Urinary bladder (tissue), 4 donors: ENCODE results near the gene DYNLRB2. TPM values are rescaled to one million over a fixed set of nuclear protein-coding genes. Genes with fewer than 3 reads are reported as not detected.

ENCODE experiments used
- DNase-seq: peaks from one replicate; pipeline ENCODE4 v3.0.0-alpha.2; 2015; ENCODE audit errors: extremely low spot score
- H3K27ac ChIP-seq: one replicate; pipeline ENCODE4 v1.5.1; 2013; ENCODE audit warnings: low read depth, mild to moderate bottlenecking, moderate library complexity
- H3K36me3 ChIP-seq: one replicate; pipeline ENCODE4 v1.6.1; 2013; ENCODE audit warnings: mild to moderate bottlenecking, moderate library complexity; ENCODE audit not compliant: insufficient read depth
- H3K4me1 ChIP-seq: one replicate; pipeline ENCODE4 v1.6.1; 2013; ENCODE audit warnings: mild to moderate bottlenecking, moderate library complexity; ENCODE audit not compliant: insufficient read depth
- H3K4me3 ChIP-seq: one replicate; pipeline ENCODE4 v1.5.1; 2013; ENCODE audit warnings: low read depth, low read length
- WGBS: extraction: QIAGEN DNeasy Blood & Tissue Kit; methylation state at CpG from one replicate; pipeline ENCODE4 v1.1.7; 2013; 5-methylcytosine and 5-hydroxymethylcytosine counted together
- polyA plus RNA-seq: library from polyadenylated mRNA; stranded (reverse); fragments of 200-250 nt; gene quantifications from one replicate; pipeline ENCODE4 v1.2.3, GENCODE V29; 2013
- total RNA-seq: library from RNA; depleted of rRNA; stranded (reverse); fragments of >200 nt; gene quantifications from one replicate; pipeline ENCODE4 v1.2.3, GENCODE V29; 2014
- donor health status: healthy with polysubstance abuse.
- donor health status: healthy.

DYNLRB2 gene
- total RNA-seq (1.9 TPM), polyA plus RNA-seq (0.77 TPM)

- WGBS = 2% methylated on average over 55 of the region's 55 CpGs
- peak; percentile 82 for DNase-seq
- H3K4me3 ChIP-seq = peak within 1 kb of the TSS; percentile 45
- no peaks in the 10 kb centered on the region for H3K36me3 ChIP-seq
- H3K4me1 ChIP-seq = no peaks in the 10 kb centered on the region
- H3K27ac ChIP-seq = no peak within 1 kb of the TSS
Observed at GRCh38 chr16:80540516-80541305, at the start of gene DYNLRB2. TSS of gene DYNLRB2 (plus strand) at chr16:80540993. CDS start at chr16:80541077, 84 bp downstream.

DNA sequence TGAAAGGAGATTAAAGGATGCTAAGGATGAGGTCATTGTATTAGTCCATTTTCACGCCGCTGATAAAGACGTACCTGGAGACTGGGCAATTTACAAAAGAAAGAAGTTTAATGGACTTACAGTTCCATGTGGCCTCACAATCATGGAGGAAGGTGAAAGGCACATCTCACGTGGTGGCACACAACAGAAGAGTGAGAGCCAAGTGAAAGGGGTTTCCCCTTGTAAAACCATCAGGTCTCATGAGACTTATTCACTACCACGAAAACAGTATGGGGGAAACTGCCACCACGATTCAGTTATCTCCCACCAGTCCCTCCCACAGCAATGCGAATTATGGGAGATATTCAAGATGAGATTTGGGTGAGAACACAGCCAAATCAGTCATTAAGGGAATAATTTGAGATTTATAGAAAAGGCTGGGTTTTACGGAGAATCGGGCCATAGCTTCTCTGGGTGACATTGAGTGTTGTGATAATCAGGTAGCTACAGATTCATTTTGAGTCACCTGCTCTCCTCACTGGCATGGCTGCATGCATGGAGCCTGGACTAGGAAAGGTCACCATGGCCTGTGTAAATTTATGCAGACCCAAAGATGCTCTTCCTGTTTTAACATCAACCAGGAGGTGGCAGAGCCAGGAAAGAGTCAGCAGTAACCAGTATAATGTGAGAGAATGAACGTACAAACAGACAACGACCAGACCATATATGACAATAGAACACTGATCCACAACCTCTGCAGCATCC lies 40.5 kb upstream of the DYNLRB2 start:
- H3K4me3 ChIP-seq = no peak overlapping the region
- no peaks in the 10 kb centered on the region for H3K36me3 ChIP-seq
- no peak for DNase-seq
- WGBS = 79% methylated on average over 11 of the region's 11 CpGs
- no peaks in the 10 kb centered on the region for H3K4me1 ChIP-seq
- no peak overlapping the region for H3K27ac ChIP-seq

- H3K27ac ChIP-seq = no peak overlapping the region
- H3K36me3 ChIP-seq = no peaks in the 10 kb centered on the region
- 69% methylated on average over 3 of the region's 3 CpGs for WGBS
- H3K4me1 ChIP-seq = no peaks in the 10 kb centered on the region
- no peak overlapping the region for H3K4me3 ChIP-seq
- no peak for DNase-seq
Observed at GRCh38 chr16:80500961-80501525, 39.8 kb upstream of the DYNLRB2 start.

DNA sequence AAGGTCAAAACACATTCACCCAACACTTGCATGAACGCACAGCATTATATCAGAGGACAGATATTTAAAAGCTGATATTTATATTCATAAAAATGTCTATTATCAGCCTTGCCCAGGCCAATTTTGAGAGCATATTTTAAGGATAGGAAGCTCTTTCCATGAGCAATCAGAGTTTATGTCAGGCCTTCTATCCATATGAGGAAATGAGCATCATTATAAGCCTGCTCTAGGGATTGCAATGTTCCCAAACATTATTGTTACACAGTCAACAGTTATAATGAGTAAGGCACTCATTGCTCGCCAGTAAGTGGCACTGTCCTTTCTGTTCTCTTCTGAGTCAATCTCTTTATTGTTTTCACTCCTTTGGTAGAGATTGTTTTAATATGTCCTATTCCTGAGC lies 37.7 kb upstream of the DYNLRB2 start:
- Histone ChIP-seq H3K27ac (no peak overlapping the region), H3K4me3 (no peak overlapping the region), H3K36me3 (no peaks in the 10 kb centered on the region), H3K4me1 (no peaks in the 10 kb centered on the region)
- WGBS = 53% methylated on average over 2 of the region's 2 CpGs
- no peak for DNase-seq

GRCh38 chr16:80507538-80507937 lies 33.3 kb upstream of the DYNLRB2 start:
- no peaks in the 10 kb centered on the region for H3K4me1 ChIP-seq
- WGBS = 41% methylated on average over 4 of the region's 4 CpGs
- H3K4me3 ChIP-seq = no peak overlapping the region
- no peak for DNase-seq
- no peak overlapping the region for H3K27ac ChIP-seq
- no peaks in the 10 kb centered on the region for H3K36me3 ChIP-seq

DNA sequence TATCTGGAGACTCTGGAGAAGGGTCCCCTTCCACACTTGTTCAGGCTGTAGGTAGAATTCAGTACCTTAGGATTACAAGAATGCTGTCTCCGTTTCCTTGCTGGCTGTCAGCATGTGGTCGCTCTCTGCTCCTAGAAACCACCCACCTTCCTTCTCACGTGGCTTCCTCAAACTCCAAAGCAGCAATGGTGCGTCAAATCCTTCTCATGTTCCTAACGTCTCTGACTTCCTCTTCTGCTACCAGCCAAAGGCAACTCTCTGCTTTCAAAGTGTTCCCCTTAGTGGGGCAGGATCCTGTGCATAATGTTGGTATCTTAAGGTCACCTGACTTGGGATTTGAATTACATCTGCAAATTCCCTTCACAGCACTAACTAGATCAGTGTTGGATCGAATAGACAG lies 30.9 kb upstream of the DYNLRB2 start:
- no peak overlapping the region for H3K4me3 ChIP-seq
- no peaks in the 10 kb centered on the region for H3K36me3 ChIP-seq
- DNase-seq = no peak
- no peak overlapping the region for H3K27ac ChIP-seq
- WGBS = 59% methylated on average over 6 of the region's 6 CpGs
- H3K4me1 ChIP-seq = no peaks in the 10 kb centered on the region

- H3K36me3 ChIP-seq = no peaks in the 10 kb centered on the region
- no peak overlapping the region for H3K27ac ChIP-seq
- WGBS = 86% methylated on average over 9 of the region's 9 CpGs
- no peaks in the 10 kb centered on the region for H3K4me1 ChIP-seq
- H3K4me3 ChIP-seq = no peak overlapping the region
- DNase-seq = no peak
Observed at GRCh38 chr16:80511824-80512592, 28.8 kb upstream of the DYNLRB2 start.

DNA sequence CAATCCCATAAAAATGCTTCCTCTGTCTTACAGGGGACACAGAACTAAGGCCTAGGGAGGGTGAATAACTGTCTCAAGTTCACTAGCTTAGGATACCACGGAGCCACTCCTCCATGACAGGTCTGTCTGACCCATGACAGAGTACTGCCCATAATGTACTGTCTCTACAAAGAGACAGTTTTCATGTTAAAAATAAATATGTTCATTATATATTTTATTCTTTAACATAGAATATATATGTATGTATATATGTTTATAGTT lies 28.3 kb upstream of the DYNLRB2 start:
- DNase-seq = no peak
- H3K36me3 ChIP-seq = no peaks in the 10 kb centered on the region

GRCh38 chr16:80515374-80515773 lies 25.4 kb upstream of the DYNLRB2 start:
- no peak for DNase-seq
- Histone ChIP-seq H3K36me3 (no peaks in the 10 kb centered on the region), H3K4me3 (no peak overlapping the region), H3K27ac (no peak overlapping the region), H3K4me1 (no peaks in the 10 kb centered on the region)
- WGBS = 97% methylated on average over 5 of the region's 5 CpGs

More for the DNA sequence above, 28.3 kb upstream of the DYNLRB2 start:
- no peak overlapping the region for H3K27ac ChIP-seq
- H3K4me3 ChIP-seq = no peak overlapping the region
- no peaks in the 10 kb centered on the region for H3K4me1 ChIP-seq
- WGBS = 71% methylated on average over 1 of the region's 1 CpG

DNA sequence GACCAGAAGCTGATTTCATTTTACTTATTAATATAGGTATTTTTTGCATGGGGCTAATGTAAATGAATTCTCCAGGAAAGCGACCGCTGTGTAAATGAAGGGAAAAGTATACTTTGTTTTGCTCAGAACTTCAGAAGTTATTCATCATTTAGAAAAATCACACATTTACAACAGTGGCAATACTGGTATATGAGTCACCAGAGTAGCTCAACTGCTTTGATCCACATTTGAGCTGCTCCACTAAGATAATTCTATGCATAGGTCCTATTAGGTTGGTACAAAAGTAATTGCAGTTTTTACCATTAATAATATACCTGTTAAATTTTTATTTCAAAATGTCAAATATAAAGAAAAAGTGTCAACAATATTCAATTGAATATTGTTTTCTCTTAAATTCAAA lies 22.9 kb upstream of the DYNLRB2 start:
- no peaks in the 10 kb centered on the region for H3K4me1 ChIP-seq
- no peaks in the 10 kb centered on the region for H3K36me3 ChIP-seq
- H3K27ac ChIP-seq = no peak overlapping the region
- H3K4me3 ChIP-seq = no peak overlapping the region
- 91% methylated on average over 2 of the region's 2 CpGs for WGBS
- no peak for DNase-seq

- 44% methylated on average over 7 of the region's 7 CpGs for WGBS
Observed at GRCh38 chr16:80518436-80518835, 22.4 kb upstream of the DYNLRB2 start.

DNA sequence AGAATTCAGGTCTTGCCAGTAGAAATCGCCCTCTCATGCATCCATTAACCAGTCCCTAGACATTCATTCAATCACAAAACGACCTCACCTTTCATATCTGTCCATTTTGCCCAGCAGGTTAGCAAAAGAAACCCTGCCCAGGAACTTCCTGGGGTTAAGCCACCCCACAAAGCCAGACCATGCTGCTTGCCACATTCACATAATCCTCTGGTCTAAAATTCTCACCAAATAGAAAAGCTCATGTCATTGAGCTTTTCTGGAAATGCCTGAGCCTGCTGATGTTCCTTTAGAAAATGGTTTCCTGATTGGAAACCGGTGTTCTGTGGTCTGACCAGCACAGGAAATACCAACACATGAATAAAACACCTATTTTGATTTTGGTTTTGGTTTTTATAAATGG lies 21.6 kb upstream of the DYNLRB2 start:
- Histone ChIP-seq H3K4me1 (no peaks in the 10 kb centered on the region), H3K27ac (no peak overlapping the region), H3K36me3 (no peaks in the 10 kb centered on the region), H3K4me3 (no peak overlapping the region)
- 60% methylated on average over 3 of the region's 3 CpGs for WGBS
- DNase-seq = no peak

More at GRCh38 chr16:80518436-80518835, 22.4 kb upstream of the DYNLRB2 start:
- DNase-seq = no peak
- Histone ChIP-seq H3K36me3 (no peaks in the 10 kb centered on the region), H3K27ac (no peak overlapping the region), H3K4me3 (no peak overlapping the region), H3K4me1 (no peaks in the 10 kb centered on the region)

DNA sequence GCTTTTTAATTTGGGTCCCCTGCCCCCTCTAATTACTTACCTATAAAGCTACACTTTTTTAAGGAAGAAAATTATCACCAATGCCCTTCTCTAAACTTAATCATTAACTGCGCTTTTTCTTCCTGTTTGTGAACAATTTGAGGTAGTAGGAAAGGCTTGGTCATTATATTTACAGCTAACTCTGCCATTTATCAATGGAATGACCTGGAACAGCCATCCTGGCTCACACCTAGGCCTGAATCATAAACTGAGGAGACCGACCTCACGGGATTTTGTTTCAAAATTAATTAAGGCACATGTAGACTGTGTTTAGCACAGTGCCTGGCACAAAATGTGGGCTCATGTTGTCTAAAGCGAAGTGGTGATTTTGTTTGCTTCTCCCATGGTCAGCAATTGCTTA lies 15.4 kb upstream of the DYNLRB2 start:
- no peak overlapping the region for H3K4me3 ChIP-seq
- no peaks in the 10 kb centered on the region for H3K4me1 ChIP-seq
- H3K36me3 ChIP-seq = no peaks in the 10 kb centered on the region
- H3K27ac ChIP-seq = no peak overlapping the region
- 91% methylated on average over 4 of the region's 4 CpGs for WGBS
- DNase-seq = no peak
